CD4-positive, alpha-beta T cell (primary cell): ENCODE data around the gene ZFYVE1. TPM values are rescaled to one million over a fixed set of nuclear protein-coding genes. Genes with fewer than 3 reads are reported as not detected.

ENCODE experiments used
- ATAC-seq: fragments of 200-7000 bp; cut with Tn5 transposase; one replicate; pipeline ENCODE4 v1.10.0; 2022; ENCODE audit warnings: mild to moderate bottlenecking; ENCODE audit not compliant: poor library complexity
- CTCF ChIA-PET: fragments of 350-600 bp; sonication (Branson Sonifier 250); formaldehyde crosslinking; loops from one replicate; lab custom pipeline; 2021; ENCODE audit warnings: antibody characterized with exemption, inconsistent platforms; lab: Charles Lee
- POLR2A ChIA-PET: fragments of 350-600 bp; sonication (Branson Sonifier 250); formaldehyde crosslinking; loops from one replicate; lab custom pipeline; 2021; ENCODE audit warnings: antibody characterized with exemption, inconsistent platforms; lab: Charles Lee
- DNase-seq, 14 experiments: peaks; one replicate each; pipeline ENCODE4 v3.0.0-alpha.2; 2013 to 2020; ENCODE audit warnings: mixed read lengths in 2 of 14
- H3K27ac ChIP-seq, 2 donors: one replicate each; pipeline versions ENCODE4 v1.5.1 to v1.7.0; 2013; ENCODE audit warnings: low read length in 2 of 2, low read depth in 1 of 2, mild to moderate bottlenecking in 1 of 2
- H3K27me3 ChIP-seq, 2 experiments: 1 replicate in 1 of 2; 2 replicates in 1 of 2; pipeline versions ENCODE4 v1.6.1 to v1.7.0; 2013; ENCODE audit warnings: low read length in 2 of 2, control low read depth in 1 of 2, mild to moderate bottlenecking in 1 of 2, moderate library complexity in 1 of 2; ENCODE audit not compliant: insufficient read depth in 2 of 2, control insufficient read depth in 1 of 2
- H3K36me3 ChIP-seq: one replicate; pipeline ENCODE4 v1.6.1; 2013; ENCODE audit warnings: low read length, control low read depth; ENCODE audit not compliant: insufficient read depth
- H3K4me1 ChIP-seq: one replicate; pipeline ENCODE4 v1.6.1; 2013; ENCODE audit warnings: low read length, control low read depth; ENCODE audit not compliant: insufficient read depth
- H3K4me3 ChIP-seq: one replicate; pipeline ENCODE4 v1.5.1; 2013; ENCODE audit warnings: mild to moderate bottlenecking, low read length, moderate library complexity
- H3K9me3 ChIP-seq, 2 experiments: 1 replicate in 1 of 2; 2 replicates in 1 of 2; pipeline versions ENCODE4 v1.6.1 to v1.7.0; 2013; ENCODE audit warnings: low read length in 2 of 2, mild to moderate bottlenecking in 2 of 2, control low read depth in 1 of 2, moderate library complexity in 1 of 2; ENCODE audit not compliant: control insufficient read depth in 1 of 2, insufficient read depth in 1 of 2
- H3K27ac Mint-ChIP-seq: one replicate; pipeline ENCODE4 v1.8.0; 2020; ENCODE audit warnings: mixed read lengths
- H3K27me3 Mint-ChIP-seq: one replicate; pipeline ENCODE4 v1.8.0; 2021; ENCODE audit warnings: mixed read lengths
- H3K36me3 Mint-ChIP-seq: one replicate; pipeline ENCODE4 v1.8.0; 2021; ENCODE audit warnings: low read depth, mixed read lengths
- H3K4me1 Mint-ChIP-seq: one replicate; pipeline ENCODE4 v1.8.0; 2021; ENCODE audit warnings: low read depth, mixed read lengths
- H3K4me3 Mint-ChIP-seq: one replicate; pipeline ENCODE4 v1.8.0; 2020; ENCODE audit warnings: mild to moderate bottlenecking, mixed read lengths
- H3K9me3 Mint-ChIP-seq: one replicate; pipeline ENCODE4 v1.8.0; 2020; ENCODE audit warnings: mixed read lengths
- CTCF ChIP-seq: fragments of 200-600 bp; IDR thresholded peaks from one replicate; pipeline ENCODE4 v1.8.0; 2022; ENCODE audit warnings: antibody characterized with exemption, mild to moderate bottlenecking
- intact Hi-C, 2 experiments: fragments of 100-400 bp; cut with DNase I in 1 of 2; cut with micrococcal nuclease in 1 of 2; formaldehyde crosslinking; loops; one replicate each; pipeline versions ENCODE4 v1.15.1 to v1.9.0; 2023 to 2025; cut with DNase I, micrococcal nuclease
- total RNA-seq, 174 experiments: library from RNA in 2 of 174; stranded (reverse) in 2 of 174; gene quantifications; one replicate each; pipeline ENCODE4 v1.2.3 and lab custom pipeline; 2021 to 2026

Gene ZFYVE1
- total RNA-seq, 2 experiments from 2014 or later = 9.3 to 10.9 TPM

- Histone ChIP-seq H3K4me1 (no peaks in the 10 kb centered on the region), H3K4me3 (no peak overlapping the region), H3K36me3 (peaks cover 18% of the 10 kb centered on the region), H3K27ac (no peak overlapping the region), H3K27me3 (no peaks in the 10 kb centered on the region), H3K9me3 (no peaks in the 10 kb centered on the region)
- DNase-seq (peak; percentile 42 to 73 (median 53)), ATAC-seq (peak; percentile 60)
- H3K4me1 Mint-ChIP-seq = no peaks in the 10 kb centered on the region
- H3K27me3 Mint-ChIP-seq = no peaks in the 10 kb centered on the region
- peak; percentile 89 for TF ChIP-seq CTCF
- H3K27ac Mint-ChIP-seq = no peak overlapping the region
- intact Hi-C loops = loop anchor here (1.0 to 2.0 kb wide), 3 partner anchors 22 to 524 kb away; partner anchors contain the start of gene DCAF4 (in 1 of the 2)
- H3K4me3 Mint-ChIP-seq = no peak overlapping the region
- ChIA-PET CTCF (interaction anchor here (0.5 to 1.8 kb wide), 11 partner anchors 14 to 1510 kb away, joined by 3 to 16 read pairs (median 4); partner anchors contain the start of gene DCAF4), POLR2A (interaction anchor here (0.5 to 0.7 kb wide), 2 partner anchors 9 to 20 kb away, joined by 3 read pairs; no protein-coding TSS in a partner anchor)
- peaks cover 67% of the 10 kb centered on the region for H3K36me3 Mint-ChIP-seq
- no peaks in the 10 kb centered on the region for H3K9me3 Mint-ChIP-seq
These were observed 78.3 kb downstream of the ZFYVE1 start for GRCh38 chr14:72948481-72949138.

GRCh38 chr14:72947366-72948160 lies 79.3 kb downstream of the ZFYVE1 start:
- no peak overlapping the region for H3K27ac ChIP-seq
- ChIA-PET POLR2A (no interaction called here), CTCF (interaction anchor here (1.0 to 1.8 kb wide), 4 partner anchors 21 to 431 kb away, joined by 3 to 16 read pairs (median 4); partner anchors contain the start of gene DCAF4)
- Mint-ChIP-seq H3K9me3 (no peaks in the 10 kb centered on the region), H3K4me3 (no peak overlapping the region), H3K27me3 (no peaks in the 10 kb centered on the region), H3K27ac (no peak overlapping the region), H3K4me1 (no peaks in the 10 kb centered on the region), H3K36me3 (peaks cover 76% of the 10 kb centered on the region)
- no peaks in the 10 kb centered on the region for H3K9me3 ChIP-seq
- no peak overlapping the region for H3K4me3 ChIP-seq
- peaks cover 26% of the 10 kb centered on the region for H3K36me3 ChIP-seq
- no peaks in the 10 kb centered on the region for H3K4me1 ChIP-seq
- intact Hi-C loops = loop anchor here (1.0 to 2.0 kb wide), 3 partner anchors 21 to 525 kb away; partner anchors contain the start of gene DCAF4 (in 1 of the 2)
- no peaks in the 10 kb centered on the region for H3K27me3 ChIP-seq
- ATAC-seq (no peak), DNase-seq (no peak)
- no peak for TF ChIP-seq CTCF

- Mint-ChIP-seq H3K27me3 (no peaks in the 10 kb centered on the region), H3K9me3 (no peaks in the 10 kb centered on the region), H3K36me3 (peaks cover 78% of the 10 kb centered on the region), H3K27ac (no peak overlapping the region), H3K4me1 (no peaks in the 10 kb centered on the region), H3K4me3 (no peak overlapping the region)
- DNase-seq (no peak), ATAC-seq (no peak)
- CTCF ChIA-PET = no interaction called here
- H3K4me3 ChIP-seq = no peak overlapping the region
- no peak for TF ChIP-seq CTCF
- intact Hi-C loops = no loop called here
- no peaks in the 10 kb centered on the region for H3K27me3 ChIP-seq
- no peaks in the 10 kb centered on the region for H3K4me1 ChIP-seq
- no peak overlapping the region for H3K27ac ChIP-seq
- H3K36me3 ChIP-seq = peaks cover 27% of the 10 kb centered on the region
- POLR2A ChIA-PET = no interaction called here
- no peaks in the 10 kb centered on the region for H3K9me3 ChIP-seq
These were observed 80.4 kb downstream of the ZFYVE1 start for GRCh38 chr14:72946491-72946890.
